Femur (tissue), 1 donor: ENCODE data around the gene HOXB7.
A peak's percentile ranks its signal among the peaks of the same experiment; 100 is the strongest.

Experiments used
- DNase-seq: peaks from one replicate; pipeline ENCODE4 v3.0.0-alpha.2; 2017

Gene HOXB7

DNA sequence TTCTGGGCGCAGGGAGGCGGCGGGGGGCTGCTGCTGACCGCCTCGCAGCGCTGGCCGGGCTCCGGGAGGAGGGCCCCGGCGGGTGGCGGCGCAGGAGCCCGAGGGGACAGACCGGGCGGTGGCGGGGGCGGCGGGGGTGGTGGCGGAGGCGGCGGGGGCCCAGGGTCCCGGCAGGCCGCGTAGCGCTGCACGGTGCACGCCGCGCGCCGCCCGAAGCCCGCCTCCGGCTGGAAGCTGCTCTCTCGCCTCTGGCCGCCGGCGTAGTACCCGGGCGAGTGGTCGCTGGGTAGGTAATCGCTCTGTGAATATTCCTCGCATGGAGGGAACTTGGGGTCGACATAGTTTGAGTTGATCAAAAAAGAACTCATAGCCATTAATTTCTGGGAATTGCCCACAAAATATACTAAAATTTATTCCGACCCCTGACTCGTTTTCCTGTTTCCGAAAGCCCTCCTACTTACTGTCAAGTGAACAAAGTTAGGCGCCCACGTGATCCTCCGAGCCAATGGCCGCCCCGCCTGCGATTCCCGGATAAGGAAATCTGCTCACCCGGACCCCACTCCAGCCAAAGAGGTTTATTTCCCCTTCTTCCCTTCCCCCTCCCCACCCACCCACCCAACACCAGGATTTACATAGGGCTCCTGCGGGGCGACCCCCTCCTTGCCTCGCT is 32.7 kb downstream of the HOXB7 start, which contains the start of gene HOXB4:
HOXB4 (minus strand) TSS at position 405 of the 670 bp plus-strand sequence; CDS start at position 374, 31 bp downstream.
- peak; percentile 85 for DNase-seq

DNA sequence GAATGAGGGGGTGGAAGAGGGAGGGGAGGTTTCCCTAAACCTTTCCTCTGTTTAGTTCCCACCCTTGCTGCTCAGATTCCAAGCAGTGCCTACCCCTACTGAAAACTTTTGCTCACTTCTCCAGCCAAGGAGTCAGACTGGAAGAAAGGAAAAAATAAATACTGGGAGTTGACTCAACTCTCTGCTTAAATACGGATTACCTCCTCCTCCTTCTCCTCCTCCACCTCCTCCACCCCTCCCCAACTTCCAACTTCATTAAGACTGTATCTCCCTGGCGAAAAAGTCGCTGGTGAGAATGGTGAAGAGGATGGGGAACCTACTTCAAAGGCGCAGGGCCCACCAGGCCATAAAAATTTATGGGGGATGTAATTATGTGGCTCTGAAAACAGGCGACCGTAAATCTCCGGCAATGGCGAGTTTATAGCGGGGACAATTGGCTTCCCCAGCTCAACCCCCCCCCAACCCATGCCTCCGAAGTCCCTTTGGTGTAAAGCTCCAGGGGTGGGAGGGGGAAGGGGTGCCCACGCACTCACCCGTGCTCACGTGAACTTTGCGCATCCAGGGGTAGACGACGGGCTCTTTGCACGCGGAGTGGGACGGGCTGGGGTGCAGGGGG is 33.4 kb downstream of the HOXB7 start:
- DNase-seq, result no peak

DNA sequence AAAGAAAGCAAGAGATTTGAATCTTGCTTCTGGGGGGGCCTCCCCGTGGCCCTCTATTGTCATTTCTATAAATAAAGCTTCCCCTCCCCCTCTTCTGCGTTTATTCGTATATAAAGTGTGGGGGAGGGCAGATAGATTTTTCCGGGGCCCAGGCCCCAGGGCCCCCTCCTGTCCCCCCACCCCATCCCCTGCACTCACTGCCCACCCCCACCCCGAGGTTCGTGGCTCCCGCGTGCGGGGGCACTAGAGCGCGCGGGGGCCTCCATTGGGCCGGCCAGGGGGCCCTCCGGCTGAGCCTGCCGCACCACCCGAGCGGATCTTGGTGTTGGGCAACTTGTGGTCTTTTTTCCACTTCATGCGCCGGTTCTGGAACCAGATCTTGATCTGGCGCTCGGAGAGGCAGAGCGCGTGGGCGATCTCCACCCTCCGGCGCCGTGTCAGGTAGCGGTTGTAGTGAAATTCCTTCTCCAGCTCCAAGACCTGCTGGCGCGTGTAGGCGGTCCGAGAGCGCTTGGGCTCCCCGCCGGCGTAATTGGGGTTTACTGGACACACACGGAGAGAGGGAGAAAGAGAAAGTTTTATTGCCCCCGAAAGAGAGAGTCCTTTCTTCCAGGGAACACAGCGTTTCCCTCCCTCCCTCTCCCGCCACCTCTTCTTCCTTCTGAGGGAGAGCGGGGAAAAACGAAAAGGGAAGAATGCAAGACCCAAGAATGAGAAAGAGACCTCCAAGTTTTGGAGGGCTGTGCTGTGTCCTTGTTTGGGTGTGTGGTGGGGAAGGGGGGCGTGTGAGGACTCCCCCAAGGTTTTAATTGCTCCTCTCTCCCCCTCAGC is 34.1 kb downstream of the HOXB7 start:
- DNase-seq, result no peak

DNA sequence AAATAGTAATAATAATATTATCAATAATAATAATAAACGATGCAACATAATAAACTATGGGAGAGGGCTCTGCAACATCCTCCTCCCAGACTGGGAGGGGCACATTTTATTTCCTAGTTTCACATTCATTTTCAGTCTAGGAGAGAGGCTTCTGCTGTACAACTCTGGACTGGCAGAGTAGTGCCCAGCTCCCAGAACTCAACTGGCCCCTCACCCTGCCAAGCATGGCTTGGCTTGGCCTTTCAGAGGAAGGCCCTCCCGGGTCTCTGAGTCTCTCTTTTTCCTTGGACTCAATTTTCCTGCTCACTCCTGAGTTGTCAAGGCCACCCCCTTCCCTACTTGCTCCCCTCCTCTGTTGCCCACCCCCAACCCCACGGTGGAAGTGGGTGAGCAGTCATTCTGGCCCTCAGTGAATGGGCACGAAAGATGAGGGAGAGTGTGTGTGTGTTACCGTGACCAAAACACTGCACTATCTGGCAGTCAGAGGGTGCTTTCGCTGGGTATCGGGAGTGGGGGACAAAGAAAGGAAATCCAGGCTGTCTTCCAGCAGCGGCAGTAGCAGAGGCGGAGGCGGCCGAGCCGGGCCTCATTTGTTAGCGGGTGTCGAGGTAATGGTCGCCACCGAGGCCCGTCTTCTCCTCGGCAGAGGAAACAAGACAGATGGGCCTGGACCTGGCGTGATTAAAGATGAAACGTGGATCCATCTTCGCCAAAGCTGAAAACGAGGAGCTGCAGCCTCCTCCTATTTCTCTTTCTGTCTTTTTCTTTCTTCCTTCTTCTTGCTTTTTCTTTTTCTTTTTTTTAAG is 34.9 kb downstream of the HOXB7 start:
- DNase-seq, result no peak

DNA sequence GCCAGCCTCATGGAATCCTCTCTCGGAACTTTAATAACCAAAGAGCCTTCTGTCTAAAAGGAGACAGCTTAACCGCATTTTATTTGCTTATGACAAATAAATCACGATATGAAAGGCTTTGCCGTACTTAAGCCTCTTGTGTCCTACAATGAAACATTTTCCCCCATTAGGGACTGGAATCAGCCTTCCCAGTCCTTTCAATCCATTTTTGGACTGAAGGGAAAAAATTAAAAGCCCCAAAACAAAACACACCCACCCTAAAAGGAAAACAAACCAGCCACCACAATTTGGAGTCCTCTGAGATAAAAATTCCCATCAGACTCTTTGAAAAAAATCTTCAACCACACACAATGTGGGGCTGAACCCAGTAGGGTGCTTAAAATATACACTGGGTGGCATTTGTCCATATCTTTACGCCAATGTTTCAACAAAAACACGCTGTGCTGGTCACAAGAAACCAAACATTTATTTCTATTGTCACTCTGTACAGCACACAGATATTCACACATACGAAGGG is 35.7 kb downstream of the HOXB7 start:
- no peak for DNase-seq

DNA sequence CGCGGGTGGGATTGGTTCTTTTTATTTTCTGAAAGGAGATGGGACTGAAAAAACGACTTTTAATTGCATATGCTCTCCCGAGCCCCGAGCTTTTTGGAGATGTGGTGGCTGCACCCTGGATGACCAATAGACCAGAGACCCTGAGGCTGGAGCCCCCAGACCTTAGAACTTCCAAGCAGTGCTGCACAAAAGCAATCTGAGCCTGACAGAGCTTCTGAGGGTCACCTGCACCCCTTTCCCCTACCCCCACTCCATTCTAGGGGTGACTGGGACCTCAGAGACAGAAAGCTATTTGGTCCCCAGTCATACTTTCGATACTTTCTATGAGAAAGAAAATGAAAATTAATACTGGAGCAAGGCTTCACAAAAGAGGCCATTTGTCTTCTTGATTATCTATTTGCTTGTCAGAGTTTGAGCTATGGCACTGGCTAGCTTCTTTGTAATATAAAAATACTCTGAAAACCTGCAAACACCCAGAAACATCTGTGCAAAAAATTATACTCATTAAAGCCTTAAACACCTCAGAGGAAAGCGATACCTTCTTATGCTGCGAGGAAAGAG is 36.2 kb downstream of the HOXB7 start:
- no peak for DNase-seq

DNA sequence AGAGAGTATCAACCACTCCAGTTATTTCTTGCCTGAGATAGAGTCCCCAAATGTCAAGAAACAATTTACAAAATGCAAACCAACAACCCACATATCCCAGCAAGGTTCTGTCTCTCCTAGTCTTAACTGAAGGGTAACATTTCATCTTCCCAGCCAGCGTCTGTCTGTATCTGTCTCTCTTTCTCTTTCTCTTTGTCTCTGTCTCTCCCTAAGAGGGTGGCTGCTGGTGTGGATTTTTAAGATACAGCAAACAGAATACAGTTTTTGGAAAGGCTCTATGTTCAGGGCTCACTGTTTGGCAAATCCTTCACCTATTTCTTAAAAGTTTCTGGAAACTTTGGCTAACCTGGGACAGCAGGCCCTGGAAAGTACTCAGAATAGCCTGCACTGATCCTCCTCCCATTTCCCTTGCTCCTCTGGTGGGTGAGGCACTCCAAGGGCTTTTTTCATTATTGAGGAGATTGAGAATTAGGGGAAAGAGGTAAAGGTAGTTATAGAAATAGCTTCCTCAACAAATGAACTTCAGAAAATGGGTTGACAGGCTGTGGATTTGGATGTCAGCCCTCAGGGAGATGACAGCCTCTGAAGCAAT is 38.9 kb downstream of the HOXB7 start:
- no peak for DNase-seq

DNA sequence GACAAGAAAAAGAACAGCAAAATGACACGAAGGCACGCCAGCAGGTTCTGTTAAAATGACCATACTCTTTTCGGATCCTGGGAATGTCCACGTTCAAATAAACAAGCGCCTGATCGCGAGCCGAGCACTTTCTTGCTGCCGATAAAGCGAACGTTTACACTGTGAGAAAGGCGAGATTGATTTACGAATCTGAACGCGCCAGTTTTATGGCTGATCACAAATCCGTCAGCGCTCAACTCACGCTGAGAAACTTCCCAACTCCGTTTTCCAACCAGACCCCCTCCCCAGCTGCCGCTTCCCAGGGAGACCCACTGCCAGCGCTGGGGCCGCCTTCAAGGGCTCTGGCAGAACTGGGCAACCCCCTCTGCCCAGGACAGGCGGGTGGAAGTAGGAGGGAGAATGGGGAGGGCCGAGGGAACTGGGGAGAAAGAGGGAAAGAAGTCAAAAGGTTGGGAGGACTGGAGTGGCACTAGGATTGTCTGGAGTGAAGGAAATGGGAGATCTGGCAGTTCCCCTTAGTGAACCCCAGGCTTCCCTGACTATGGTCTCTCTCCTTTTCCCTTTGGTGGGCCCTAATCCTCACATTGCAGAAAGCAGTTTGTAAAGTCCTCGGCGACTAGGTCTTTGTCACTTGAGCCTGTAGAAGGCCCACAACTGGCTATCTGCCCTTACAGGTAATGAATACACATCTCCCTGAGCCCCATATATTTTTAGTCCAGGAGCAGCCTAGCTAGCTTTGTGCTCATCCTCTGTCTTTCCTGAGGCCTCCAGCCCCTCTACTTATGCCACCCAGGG is 39.6 kb downstream of the HOXB7 start:
- DNase-seq, result no peak

DNA sequence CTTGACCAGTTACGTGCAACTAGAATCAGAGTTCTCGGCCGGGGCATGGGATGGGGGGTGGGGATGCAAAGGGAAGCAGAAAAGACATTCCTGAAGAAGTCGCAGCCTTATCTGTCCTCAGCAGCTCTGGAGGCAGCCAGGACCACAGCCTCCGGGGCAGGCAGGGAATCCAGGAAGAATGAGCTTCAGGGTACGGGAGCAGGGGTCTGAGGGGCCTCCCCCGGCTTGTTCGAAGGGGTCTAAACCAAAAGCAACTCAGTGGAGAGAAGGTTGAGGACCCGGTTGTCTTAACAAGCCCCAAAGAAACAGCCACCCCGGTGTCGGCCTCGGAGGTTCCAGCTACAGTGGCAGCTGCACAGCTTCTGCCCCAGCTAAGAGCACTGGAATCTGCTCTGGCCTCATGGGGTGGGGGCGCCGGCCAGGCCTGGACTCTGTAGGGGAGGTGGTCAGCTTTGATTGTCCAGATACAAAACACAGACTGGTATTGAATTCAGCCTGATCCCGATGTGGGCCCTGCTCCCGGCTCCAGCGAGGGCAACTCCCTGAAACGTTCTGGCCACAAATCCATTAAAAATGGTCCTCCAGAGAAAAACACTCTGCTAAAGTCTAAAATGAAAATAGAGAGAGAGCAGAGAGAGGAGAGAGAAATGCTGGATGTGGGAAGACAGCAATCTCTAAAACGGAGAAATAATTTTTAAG is 40.3 kb downstream of the HOXB7 start:
- DNase-seq, result no peak

DNA sequence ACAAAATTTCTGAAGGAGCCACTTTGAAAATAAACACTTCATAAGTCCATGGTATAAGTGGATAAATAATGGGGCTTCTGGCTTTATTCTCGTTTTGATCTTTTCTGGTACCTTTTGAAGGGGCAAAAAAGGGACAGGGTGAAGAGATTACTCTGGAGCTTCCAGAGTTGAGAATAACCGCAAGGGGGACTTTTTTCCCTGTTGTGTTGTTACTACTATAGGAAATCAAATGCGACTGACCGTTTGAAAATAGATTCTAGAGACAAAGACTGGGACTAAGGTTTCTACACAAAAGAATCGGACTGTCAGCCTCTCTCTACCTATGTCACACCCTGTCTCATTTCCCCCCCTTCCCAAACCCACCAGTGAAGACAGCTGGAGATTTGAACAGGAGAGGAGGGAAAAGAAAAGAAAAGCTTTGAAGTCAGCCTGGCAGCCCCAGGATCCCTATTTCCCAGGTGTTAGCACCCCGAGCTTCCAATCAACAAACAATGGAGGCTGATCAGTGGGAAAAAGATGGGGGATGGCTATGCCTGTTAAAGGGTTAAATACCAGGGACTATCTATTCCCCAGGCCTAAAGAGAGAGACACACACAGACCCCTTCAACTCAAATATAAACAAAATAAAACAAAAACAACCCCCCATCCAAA is 41.0 kb downstream of the HOXB7 start:
- no peak for DNase-seq

DNA sequence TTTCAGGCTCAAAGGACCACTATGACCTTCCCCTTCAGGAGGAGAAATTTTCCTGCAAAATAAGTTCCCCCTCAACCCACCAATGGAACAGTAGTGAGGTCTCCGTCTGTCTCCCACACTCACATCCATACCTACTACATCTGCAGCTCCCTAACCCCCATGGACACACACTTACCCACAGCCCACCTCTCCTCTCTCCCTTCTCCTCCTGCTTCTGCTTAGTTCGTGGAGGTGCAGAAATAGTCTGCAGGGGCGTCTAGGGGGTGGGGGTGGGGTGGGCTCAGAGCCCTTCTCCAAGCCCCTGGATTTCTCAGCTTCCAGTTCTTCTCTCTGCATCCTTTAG is 41.6 kb downstream of the HOXB7 start:
- no peak for DNase-seq

DNA sequence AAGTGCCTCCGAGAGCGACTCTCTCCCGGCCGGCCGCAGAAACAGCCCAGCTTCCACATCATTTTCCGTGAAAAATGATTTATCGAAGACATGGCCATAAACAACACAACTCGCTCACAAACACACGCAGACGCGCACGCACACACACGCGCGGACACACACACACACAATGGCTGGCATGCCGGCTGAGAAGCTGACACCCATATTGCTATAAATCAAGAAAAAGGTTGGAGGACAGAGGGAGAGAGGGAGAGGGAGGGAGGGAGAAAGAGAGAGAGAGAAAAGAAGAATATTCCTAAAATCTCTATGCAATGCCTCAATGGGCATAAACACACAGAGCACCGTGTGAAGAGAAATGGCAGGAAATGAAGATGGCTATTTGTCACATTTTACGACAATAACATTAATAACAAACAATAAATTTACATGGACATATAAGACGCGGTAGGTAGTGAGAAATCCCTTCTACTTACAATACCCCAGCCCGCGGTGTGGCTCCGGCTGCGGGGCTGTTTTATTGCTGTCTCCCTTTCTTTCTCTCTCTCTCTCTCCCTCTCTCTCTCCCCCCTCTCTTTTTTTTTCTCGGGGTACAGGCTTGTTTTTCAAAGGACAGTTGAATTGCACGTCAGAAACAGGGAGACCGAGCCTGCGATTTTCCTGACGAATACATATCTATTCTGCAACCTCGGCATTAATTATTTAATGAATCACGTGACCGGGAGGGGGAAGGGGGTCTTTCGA is 42.1 kb downstream of the HOXB7 start:
- no peak for DNase-seq

DNA sequence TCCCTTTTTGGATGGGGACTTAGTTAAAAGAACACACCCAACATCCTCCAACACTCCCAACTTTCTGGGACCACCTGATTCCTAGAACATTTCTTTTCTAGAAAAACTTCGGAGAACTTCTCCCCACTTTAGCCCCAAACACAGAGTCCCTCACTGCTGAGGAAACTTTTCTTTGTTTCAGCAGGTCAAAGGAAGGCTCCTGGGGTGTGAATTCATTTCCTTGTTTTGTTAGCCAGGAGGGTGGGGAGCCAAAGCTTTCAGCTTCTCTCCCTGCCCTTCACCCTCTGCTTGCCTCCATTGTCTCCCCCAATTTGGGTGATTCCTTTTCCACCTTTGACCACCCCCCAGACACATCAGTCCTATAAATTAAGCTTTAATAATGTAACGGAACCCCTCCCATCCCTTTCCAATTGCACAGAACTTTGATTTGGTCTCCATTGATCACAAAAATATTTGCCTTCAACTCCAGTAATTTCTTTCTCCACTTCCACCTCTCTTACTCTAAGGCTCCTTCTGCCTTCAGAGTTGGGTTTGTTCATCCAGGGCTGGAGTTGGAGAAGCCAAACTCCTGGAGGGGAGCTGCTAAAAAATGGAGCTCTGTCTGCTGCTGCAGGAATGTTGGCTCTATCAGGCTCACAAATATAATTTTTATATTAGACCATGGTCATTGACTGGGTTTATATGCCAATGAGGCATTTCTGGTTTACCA is 43.0 kb downstream of the HOXB7 start:
- DNase-seq, result no peak

DNA sequence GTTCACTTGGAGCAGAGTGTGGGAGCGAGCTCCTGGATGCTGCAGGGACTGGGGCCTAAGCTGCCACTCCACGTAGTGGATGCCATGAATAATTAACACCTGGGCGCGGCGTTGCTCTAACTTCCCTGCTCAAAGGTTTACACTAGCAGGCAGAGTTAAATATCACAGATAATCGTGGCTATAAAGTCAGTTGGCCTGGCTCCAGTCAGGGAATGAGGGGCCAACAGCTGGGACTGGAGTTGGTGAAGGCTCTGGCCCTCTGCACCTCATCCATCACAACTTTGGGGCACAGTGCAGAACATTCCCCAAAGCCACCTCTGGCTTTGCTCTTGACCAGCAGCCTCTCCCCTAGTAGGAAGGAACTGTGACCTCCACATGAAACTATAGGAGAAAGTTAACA is 43.6 kb downstream of the HOXB7 start:
- no peak for DNase-seq

DNA sequence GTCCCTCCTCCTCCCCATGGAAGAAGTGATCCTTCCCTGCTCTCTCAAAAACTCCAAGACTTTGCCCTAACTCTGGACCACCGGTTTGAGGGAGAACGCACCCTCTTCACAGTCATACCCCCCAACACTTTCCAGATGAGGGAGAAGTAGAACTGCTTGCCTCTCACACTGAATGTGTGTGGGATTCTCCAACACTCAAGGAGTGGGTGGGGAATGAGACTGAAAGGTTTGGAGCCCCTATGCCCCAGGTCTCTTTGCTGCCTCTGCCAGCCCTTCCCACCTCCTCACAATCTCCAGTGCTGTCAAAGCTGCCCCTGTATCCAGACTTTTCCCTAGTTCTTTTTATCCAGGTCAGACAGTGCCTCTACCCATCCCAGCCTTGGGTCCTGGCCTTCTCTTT is 44.1 kb downstream of the HOXB7 start:
- DNase-seq, result no peak

DNA sequence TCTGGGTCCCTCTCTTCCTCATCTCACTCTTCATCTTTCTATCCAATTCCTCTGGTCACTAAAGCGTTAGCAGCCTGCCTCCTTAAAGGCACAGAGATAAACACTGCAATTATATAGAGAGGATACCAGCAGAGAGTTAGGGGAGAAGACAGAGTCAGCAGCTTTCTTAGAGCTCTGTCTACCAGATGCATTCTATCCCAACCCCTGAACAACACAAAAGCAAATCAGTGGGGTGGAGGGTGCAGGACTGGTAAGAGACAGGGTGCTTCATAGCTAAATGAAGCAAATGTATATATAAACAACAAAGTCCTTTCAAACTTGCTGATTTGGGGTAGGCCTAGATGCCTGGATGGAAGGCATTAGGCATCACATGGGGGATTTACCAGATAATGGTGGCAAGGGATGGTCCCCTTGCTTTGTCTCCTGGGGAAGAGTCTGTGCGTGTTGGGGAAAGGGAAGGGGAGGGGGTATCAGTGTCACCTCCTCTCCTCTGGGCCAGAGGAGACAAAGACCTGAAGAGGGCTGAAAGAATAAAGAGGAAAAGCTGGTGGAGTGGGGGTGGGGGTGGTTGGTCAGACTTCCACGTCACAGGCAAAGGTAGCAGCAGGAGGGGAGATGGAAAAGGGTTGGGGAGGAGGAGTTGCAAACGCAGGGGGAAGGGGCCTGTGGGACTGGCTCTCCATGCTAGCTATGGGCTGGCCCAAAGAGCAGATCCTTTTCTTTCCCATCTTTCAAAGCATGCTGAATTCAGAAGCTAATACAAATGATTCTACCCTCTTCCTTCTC is 44.7 kb downstream of the HOXB7 start:
- DNase-seq, result no peak

DNA sequence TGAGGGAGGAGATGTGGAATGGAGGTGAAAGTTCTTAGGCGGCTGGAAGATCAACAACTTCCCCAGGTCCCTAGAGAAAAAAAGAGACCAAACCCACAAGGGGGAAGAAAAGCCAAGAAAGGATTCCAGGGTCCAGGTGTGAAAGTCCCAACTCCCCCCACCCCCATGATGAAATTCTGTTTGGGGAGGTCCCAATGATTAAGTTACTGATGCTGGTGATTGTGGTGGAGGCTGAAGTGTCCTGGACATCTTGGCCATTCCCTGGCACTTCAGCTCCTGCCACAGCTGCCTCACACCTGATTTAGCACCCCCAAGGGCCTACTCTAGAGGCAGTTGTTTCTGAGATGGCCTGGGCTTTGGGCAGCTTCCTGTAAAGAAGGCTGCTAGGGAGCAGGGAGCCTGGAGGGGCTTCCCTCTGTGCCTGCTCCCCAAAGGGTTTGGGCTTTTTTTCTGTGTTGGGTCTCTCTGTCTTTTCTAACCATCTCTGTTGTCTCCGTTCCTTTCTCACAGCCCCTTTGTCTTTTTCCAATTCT is 45.7 kb downstream of the HOXB7 start:
- DNase-seq, result no peak
